ENCODE results near the gene CCDC158.

CCDC158 gene

GRCh38 chr4:76277667-76278066 is 143.3 kb downstream of the CCDC158 start:
- POLR2A ChIA-PET (ENCODE audit: low non-redundant PET), result no interaction called here
- no peak for DNase-seq (ENCODE audit: low spot score)
- CTCF ChIA-PET, result no interaction called here
- no peak for TF ChIP-seq CTCF (conservative IDR thresholded peaks at IDR 0.05; ENCODE audit: low read depth)
- no peak overlapping the region for H3K27ac ChIP-seq

- ChIA-PET CTCF (no interaction called here), POLR2A (ENCODE audit: low non-redundant PET) (no interaction called here)
- DNase-seq (ENCODE audit: low spot score), result no peak
- H3K27ac ChIP-seq, result no peak overlapping the region
- TF ChIP-seq CTCF (conservative IDR thresholded peaks at IDR 0.05; ENCODE audit: low read depth), result no peak
These were observed 144.1 kb downstream of the CCDC158 start for GRCh38 chr4:76276813-76277212.

GRCh38 chr4:76275486-76276124 is 145.3 kb downstream of the CCDC158 start:
- ChIA-PET CTCF (interaction anchor here (0.7 kb wide), 1 partner anchor 412 kb away, joined by 5 read pairs; no protein-coding TSS in a partner anchor), POLR2A (ENCODE audit: low non-redundant PET) (no interaction called here)
- no peak overlapping the region for H3K27ac ChIP-seq
- no peak for DNase-seq (ENCODE audit: low spot score)
- TF ChIP-seq CTCF (conservative IDR thresholded peaks at IDR 0.05; ENCODE audit: low read depth), result no peak

- DNase-seq (ENCODE audit: low spot score), result no peak
- POLR2A ChIA-PET (ENCODE audit: low non-redundant PET), result no interaction called here
- CTCF ChIA-PET, result no interaction called here
- H3K27ac ChIP-seq, result no peak overlapping the region
- no peak for TF ChIP-seq CTCF (conservative IDR thresholded peaks at IDR 0.05; ENCODE audit: low read depth)
These were observed 147.9 kb downstream of the CCDC158 start for GRCh38 chr4:76272999-76273398.

- CTCF ChIA-PET, result no interaction called here
- H3K27ac ChIP-seq, result no peak overlapping the region
- POLR2A ChIA-PET (ENCODE audit: low non-redundant PET), result no interaction called here
- DNase-seq (ENCODE audit: low spot score), result no peak
- TF ChIP-seq CTCF (conservative IDR thresholded peaks at IDR 0.05; ENCODE audit: low read depth), result no peak
These were observed 148.4 kb downstream of the CCDC158 start for GRCh38 chr4:76272582-76272981.

GRCh38 chr4:76272073-76272472 is 148.9 kb downstream of the CCDC158 start:
- CTCF ChIA-PET, result no interaction called here
- POLR2A ChIA-PET (ENCODE audit: low non-redundant PET), result no interaction called here
- TF ChIP-seq CTCF (conservative IDR thresholded peaks at IDR 0.05; ENCODE audit: low read depth), result no peak
- no peak overlapping the region for H3K27ac ChIP-seq
- DNase-seq (ENCODE audit: low spot score), result no peak

Data from RWPE1 (cell line).